CD4-positive, alpha-beta T cell treated with Interleukin-15 for 1 hour (primary cell): ENCODE data around the gene MOSPD2.

ENCODE experiments used
- DNase-seq: peaks from one replicate; pipeline ENCODE4 v3.0.0-alpha.2; 2020

Gene MOSPD2

DNA sequence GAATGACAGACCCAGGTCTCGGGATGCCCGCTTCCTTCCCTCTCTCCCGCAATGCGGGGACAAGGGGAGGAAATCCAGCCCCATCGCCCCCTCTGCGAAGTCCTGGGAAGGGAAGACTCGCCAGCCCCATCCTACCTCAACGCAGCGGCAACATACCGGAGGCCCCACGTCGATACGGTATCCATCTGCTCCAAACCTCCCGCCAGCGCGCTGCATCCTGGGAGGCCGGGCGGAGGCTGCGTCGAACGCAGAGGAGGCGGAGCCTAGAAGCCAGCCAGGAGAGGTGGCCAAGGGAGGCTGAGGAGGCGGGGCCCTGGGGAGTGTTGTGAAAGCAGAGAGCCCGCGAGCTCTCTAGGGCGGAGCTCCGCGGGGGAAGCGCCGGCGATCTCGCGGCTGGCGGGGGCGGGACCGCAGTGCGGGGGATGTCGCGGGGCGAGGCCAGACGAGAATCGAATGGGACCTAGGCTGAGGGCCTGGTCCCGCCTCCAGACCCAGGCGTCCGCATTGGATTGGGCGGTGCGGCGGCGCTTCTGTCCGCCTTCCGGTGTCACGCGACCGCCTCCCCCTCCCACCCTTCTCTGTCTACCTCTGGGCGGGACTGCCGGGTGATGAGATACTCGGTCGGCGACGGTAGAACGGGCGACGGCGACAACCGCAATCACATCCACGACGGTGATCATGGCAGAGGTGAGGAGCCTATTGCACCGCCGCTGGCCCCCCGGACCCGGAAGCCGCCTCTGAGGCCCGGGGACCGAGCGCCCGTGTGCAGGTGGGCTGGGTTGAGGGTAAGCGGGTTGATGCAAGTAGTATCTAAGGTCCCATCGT lies at the start of gene MOSPD2, which contains the start of gene FANCB:
TSS of gene MOSPD2 (plus strand) at position 571 of the 825 bp plus-strand sequence. CDS start at position 679, 108 bp downstream.
TSS of gene FANCB (minus strand) at position 219 of the 825 bp plus-strand sequence. CDS start 7,559 bp downstream, outside the sequence.
- peak; percentile 96 for DNase-seq

DNA sequence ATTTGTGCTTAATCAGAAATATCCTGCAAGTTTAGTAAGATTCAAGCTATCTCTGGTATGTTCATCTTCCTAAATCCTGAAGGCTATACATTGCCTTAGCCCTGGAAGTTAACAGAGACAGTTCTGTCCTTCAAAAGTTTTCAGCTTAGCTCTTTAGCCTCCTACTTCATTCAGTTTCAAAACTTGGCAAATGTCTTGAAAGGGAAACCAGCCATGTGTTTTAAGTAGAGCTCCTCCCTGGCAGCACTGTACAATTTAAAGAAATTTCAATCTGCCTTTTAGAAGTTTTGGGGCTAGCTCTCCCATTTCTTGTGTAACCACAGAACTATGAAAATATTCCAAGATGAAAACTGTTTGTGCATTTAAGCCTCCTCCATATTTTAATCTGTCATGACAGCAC lies 47.4 kb upstream of the MOSPD2 start:
- no peak for DNase-seq

DNA sequence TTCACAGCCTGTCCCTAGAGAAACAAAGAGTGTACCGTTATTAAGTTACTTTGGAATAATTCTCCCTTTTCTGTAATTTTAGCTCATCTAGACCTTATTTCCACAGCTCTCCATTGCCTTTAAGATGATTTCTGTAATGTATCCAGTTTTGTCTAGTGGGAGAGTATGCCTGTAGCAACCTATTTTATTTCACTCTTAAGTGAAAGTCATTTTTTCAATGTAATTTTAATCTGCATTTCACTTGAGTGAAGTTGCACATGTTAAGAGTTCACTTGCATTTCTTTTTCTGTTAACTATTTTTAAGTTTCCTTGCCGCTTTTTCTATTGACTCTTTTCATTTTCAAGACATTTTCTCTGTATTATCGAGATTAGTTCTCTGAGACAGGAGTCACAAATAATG lies 46.9 kb upstream of the MOSPD2 start:
- no peak for DNase-seq

DNA sequence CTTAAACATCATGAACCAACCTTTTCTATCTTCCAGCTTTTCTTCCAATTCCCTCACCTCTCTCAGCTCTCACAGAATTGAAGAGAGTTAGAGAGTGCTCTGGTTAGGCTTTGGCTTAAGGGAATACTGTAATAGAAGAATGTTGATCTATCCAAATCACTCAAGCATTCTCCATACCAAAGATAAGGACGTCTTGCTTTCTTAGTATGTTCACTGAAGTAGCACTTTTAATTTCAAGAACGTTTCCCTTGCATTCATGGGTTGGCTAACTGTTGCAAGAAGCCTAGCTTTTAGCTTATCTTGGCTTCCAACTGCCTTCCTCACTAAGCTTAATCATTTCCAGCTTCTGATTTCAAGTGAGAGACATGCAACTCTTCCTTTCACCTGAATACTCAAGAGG lies 43.6 kb upstream of the MOSPD2 start:
- DNase-seq: no peak

DNA sequence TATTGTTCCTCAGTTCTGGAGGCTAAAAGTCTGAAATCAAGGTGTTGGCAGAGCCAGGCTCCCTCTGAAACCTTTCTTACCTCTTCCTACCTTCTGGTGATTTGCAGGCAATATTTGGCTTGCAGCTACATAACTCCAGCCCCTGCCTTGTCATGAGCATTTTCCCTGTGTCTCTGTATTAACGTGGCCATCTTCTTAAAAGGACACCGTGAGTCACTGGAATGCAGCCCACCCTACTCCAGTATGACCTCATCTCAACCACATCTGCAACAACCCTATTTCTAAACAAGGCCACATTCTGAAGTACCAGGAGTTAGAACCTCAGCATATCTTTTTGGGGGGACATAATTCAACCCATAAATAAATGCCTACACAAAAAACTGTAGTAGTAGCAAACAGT lies 41.1 kb upstream of the MOSPD2 start:
- no peak for DNase-seq

- no peak for DNase-seq
Observed at GRCh38 chrX:14832586-14832985, 40.6 kb upstream of the MOSPD2 start.

- no peak for DNase-seq
Observed at GRCh38 chrX:14837155-14837554, 36.1 kb upstream of the MOSPD2 start.

- no peak for DNase-seq
Observed at GRCh38 chrX:14843666-14844065, 29.6 kb upstream of the MOSPD2 start.

- DNase-seq: no peak
Observed at GRCh38 chrX:14851526-14851925, 21.7 kb upstream of the MOSPD2 start.

DNA sequence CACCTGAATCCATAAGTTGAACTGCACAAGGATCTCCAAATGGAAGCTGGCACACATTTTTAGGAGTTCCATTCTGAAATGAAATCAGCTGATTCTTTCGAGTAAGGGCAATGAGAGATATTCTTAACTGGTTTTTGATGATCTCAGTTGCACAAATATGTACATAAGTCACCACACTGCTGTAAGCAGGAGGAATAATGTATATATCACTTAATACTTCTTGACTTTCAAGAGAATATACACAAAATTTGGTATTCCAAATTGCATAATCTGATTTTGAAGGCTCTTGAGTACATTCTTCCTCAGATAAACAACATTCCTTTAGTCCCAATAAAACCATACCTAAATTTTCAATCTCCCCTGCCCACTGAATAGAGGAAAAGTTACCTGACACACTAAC lies 8.6 kb upstream of the MOSPD2 start:
- no peak for DNase-seq

- DNase-seq: no peak
Observed at GRCh38 chrX:14865201-14865600, 8.0 kb upstream of the MOSPD2 start.

- DNase-seq: no peak
Observed at GRCh38 chrX:14871767-14872166, 1.5 kb upstream of the MOSPD2 start.

DNA sequence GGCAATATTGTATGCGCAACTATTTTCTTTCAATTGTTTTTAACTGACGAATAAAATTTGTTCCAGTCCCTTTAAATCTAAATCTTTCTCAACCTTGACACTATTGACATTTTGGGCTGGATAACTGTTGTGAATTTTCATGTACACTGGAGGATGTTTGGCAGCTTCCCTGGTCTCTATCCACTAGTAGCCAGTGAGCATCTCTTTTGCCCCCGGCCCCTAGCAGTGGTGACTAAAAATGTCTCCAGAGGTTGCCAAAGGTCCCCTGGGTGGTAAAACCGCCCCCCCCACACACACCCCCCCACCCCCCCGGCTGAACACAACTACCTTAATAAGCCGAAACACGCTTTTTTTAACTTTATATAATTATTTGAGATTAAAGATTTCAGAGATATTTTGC lies 866 bp upstream of the MOSPD2 start:
- no peak for DNase-seq

- no peak for DNase-seq
Observed at GRCh38 chrX:14873676-14874049, 442 bp downstream of the MOSPD2 start.

- DNase-seq: no peak
Observed at GRCh38 chrX:14875624-14876023, 2.4 kb downstream of the MOSPD2 start.

DNA sequence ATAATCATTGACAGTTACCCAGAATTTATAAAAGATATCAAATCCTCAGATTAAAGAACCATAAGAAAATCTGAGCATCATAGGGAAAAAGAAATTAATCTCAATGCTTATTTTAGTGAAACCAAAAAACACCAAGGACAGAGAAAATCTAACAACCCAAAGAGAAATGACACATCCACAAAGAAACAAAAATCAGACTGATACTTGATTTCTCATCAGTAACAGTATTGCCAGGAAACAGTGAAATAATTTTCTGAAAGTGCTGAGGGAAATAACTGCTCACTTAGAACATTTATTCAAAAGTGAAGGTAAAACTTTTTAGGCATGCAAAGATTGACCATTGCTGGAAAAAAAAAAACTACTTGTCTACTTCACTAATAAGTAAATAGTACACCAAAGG lies 10.6 kb downstream of the MOSPD2 start:
- no peak for DNase-seq

GRCh38 chrX:14884714-14885113 lies 11.5 kb downstream of the MOSPD2 start:
- no peak for DNase-seq

- DNase-seq: no peak
Observed at GRCh38 chrX:14886252-14886651, 13.0 kb downstream of the MOSPD2 start.

- no peak for DNase-seq
Observed at GRCh38 chrX:14896273-14896672, 23.1 kb downstream of the MOSPD2 start.

DNA sequence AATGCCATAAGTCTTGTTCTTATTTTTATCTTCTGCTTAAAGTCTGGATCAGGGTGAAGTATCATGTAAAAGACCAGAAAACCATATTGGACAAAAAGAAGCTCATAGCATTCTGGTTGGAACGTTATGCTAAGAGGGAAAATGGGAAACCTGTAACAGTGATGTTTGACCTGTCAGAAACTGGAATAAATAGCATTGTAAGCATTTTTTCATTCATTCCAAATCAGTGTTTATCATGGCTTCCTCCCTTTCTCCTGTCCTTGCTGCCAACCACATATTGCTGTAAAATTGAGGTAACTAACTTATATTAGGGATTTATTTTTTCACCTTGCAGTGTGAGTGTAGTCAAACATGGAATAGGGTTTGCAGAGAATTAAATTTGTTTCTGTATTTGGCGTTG lies 23.8 kb downstream of the MOSPD2 start:
- DNase-seq: no peak

DNA sequence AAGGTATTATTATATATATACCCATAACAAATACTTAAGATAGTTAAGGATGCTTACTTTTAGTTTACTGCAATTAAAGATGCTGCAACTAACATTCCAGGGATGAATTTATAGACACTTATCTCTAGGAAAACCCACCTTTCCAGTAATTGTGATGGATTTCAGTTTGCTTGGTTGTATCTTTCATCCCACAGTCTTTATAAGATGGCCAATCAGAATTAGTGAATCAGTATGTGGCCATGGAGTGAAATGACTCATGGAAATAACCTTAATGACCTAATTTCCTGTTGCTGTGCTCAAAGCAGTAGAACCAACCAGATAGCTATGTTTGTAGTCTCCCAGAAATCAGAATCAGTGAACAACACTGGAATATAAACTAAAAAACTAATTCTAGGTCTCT lies 26.4 kb downstream of the MOSPD2 start:
- DNase-seq: no peak

GRCh38 chrX:14902537-14902936 lies 29.3 kb downstream of the MOSPD2 start:
- no peak for DNase-seq

GRCh38 chrX:14903891-14904290 lies 30.7 kb downstream of the MOSPD2 start:
- no peak for DNase-seq

DNA sequence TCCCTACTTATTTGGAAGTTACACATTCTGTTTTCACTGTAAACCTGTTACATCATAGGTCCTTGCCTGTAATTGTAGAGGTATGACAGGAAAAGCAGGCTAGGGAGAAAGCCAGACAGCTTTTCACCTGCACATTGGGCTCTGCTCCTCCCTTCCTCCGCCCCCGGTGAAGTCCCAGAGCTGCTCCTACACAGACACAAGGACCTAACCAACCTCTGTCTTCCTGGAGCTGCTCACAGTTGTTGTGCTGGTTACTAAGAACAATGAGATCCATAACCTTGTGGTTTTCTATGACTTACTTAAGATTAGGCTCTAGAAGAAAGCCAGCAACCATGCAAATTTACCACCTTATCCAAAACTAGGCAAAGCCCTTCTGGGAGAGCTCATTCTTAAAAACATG lies 40.0 kb downstream of the MOSPD2 start:
- DNase-seq: no peak

DNA sequence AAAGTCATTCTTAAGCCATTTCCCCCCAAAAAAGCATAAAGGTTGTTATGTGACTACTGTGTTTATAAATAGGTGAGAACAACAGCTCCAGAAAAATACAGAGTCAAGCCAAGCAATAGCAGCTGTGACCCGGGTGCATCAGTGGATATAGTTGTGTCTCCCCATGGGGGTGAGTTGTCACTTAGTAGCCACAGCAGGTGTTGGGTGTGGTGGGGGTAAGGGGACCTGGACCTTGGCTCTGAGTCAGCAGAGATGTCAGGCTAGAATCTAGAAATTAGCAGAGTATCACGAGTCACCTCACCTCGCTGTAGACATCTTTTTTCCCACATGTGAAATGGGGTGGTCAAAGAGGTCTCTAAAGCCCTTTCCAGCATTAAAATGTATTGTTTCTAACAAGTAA lies 42.4 kb downstream of the MOSPD2 start:
- no peak for DNase-seq
